ENCODE measurements around the gene PLPPR5.

Gene PLPPR5

GRCh38 chr1:98849969-98850636 lies 154.6 kb downstream of the PLPPR5 start:
- no peak for DNase-seq (ENCODE audit: low spot score)

GRCh38 chr1:98842241-98842640 lies 162.4 kb downstream of the PLPPR5 start:
- no peak for DNase-seq (ENCODE audit: low spot score)

All from LoVo (cell line).